Measurements from ENCODE around the gene BICDL1.

- TF ChIP-seq CTCF (IDR thresholded peaks at IDR 0.05) (no peak), POLR2A (IDR thresholded peaks at IDR 0.05) (no peak)
Measured at GRCh38 chr12:120115066-120115465, 126.0 kb downstream of the BICDL1 start.
